Neuronal stem cell (in vitro differentiated cells): Measurements from ENCODE around the gene LRP1B.

ENCODE experiments used
- DNase-seq: peaks from one replicate; pipeline ENCODE4 v3.0.0-alpha.2; 2013; ENCODE audit warnings: low spot score
- H2AFZ ChIP-seq: one replicate; pipeline ENCODE4 v1.6.1; 2013; ENCODE audit warnings: mild to moderate bottlenecking, low read length, inconsistent platforms
- H2AK5ac ChIP-seq: 2 replicates; pipeline ENCODE4 v1.6.1; 2013; ENCODE audit warnings: low read depth, mild to moderate bottlenecking, inconsistent platforms, low read length, moderate library complexity, mixed read lengths
- H2BK120ac ChIP-seq: 2 replicates; pipeline ENCODE4 v1.6.1; 2013; ENCODE audit warnings: low read depth, mild to moderate bottlenecking, inconsistent platforms, low read length, moderate library complexity, mixed read lengths
- H2BK12ac ChIP-seq: one replicate; pipeline ENCODE4 v1.6.1; 2013; ENCODE audit warnings: low read length, inconsistent platforms
- H2BK15ac ChIP-seq: 2 replicates; pipeline ENCODE4 v1.6.1; 2013; ENCODE audit warnings: mild to moderate bottlenecking, low read length, inconsistent platforms, mixed read lengths
- H2BK5ac ChIP-seq: one replicate; pipeline ENCODE4 v1.6.1; 2013; ENCODE audit warnings: inconsistent platforms, mild to moderate bottlenecking, low read length, moderate library complexity
- H3K14ac ChIP-seq: one replicate; pipeline ENCODE4 v1.6.1; 2013; ENCODE audit warnings: low read length, inconsistent platforms
- H3K18ac ChIP-seq: 2 replicates; pipeline ENCODE4 v1.6.1; 2013; ENCODE audit warnings: low read length, inconsistent platforms
- H3K23ac ChIP-seq: 2 replicates; pipeline ENCODE4 v1.6.1; 2013; ENCODE audit warnings: low read depth, mild to moderate bottlenecking, mixed read lengths, low read length, inconsistent platforms; ENCODE audit not compliant: poor library complexity
- H3K27ac ChIP-seq: replicated peaks from 3 replicates; pipeline ENCODE4 v1.5.1; 2013; ENCODE audit warnings: low read length, inconsistent platforms
- H3K27me3 ChIP-seq, 3 experiments: 2 replicates each; pipeline ENCODE4 v1.6.1; 2013; ENCODE audit warnings: low read length in 3 of 3, mild to moderate bottlenecking in 2 of 3, inconsistent platforms in 1 of 3, low read depth in 1 of 3, mixed read lengths in 1 of 3, moderate library complexity in 1 of 3; ENCODE audit not compliant: control insufficient read depth in 3 of 3, insufficient read depth in 3 of 3
- H3K36me3 ChIP-seq, 2 donors: replicated peaks in 1 of 2; 2 replicates each; pipeline ENCODE4 v1.6.1; 2013; ENCODE audit warnings: low read length in 2 of 2; ENCODE audit not compliant: control insufficient read depth in 2 of 2, insufficient read depth in 2 of 2
- H3K4ac ChIP-seq: 2 replicates; pipeline ENCODE4 v1.6.1; 2013; ENCODE audit warnings: inconsistent platforms, mild to moderate bottlenecking, low read length, moderate library complexity
- H3K4me1 ChIP-seq, 2 donors: 1 replicate in 1 of 2; 2 replicates in 1 of 2; pipeline ENCODE4 v1.6.1; 2013; ENCODE audit warnings: low read length in 2 of 2, low read depth in 1 of 2; ENCODE audit not compliant: control insufficient read depth in 2 of 2, insufficient read depth in 1 of 2
- H3K4me2 ChIP-seq: one replicate; pipeline ENCODE4 v1.6.1; 2013; ENCODE audit warnings: mild to moderate bottlenecking, low read length, inconsistent platforms; ENCODE audit not compliant: insufficient read depth, poor library complexity, severe bottlenecking
- H3K4me3 ChIP-seq, 2 donors: 2 replicates each; pipeline ENCODE4 v1.5.1; 2013; ENCODE audit warnings: low read length in 2 of 2, mild to moderate bottlenecking in 2 of 2, inconsistent platforms in 1 of 2, moderate library complexity in 1 of 2
- H3K79me1 ChIP-seq: one replicate; pipeline ENCODE4 v1.6.1; 2013; ENCODE audit warnings: low read depth, mild to moderate bottlenecking, inconsistent platforms, low read length, moderate library complexity
- H3K9ac ChIP-seq: one replicate; pipeline ENCODE4 v1.6.1; 2013; ENCODE audit warnings: mild to moderate bottlenecking, low read depth, low read length, inconsistent platforms; ENCODE audit not compliant: poor library complexity
- H3K9me3 ChIP-seq, 2 donors: replicated peaks in 1 of 2; 2 replicates each; pipeline versions ENCODE3 to v1.6.1; 2013; ENCODE audit warnings: low read length in 2 of 2, mild to moderate bottlenecking in 2 of 2, inconsistent platforms in 1 of 2, low read depth in 1 of 2, mixed read lengths in 1 of 2, moderate library complexity in 1 of 2; ENCODE audit not compliant: control insufficient read depth in 2 of 2, insufficient read depth in 1 of 2
- H4K8ac ChIP-seq: one replicate; pipeline ENCODE4 v1.6.1; 2013; ENCODE audit warnings: low read depth, mild to moderate bottlenecking, inconsistent platforms, low read length, moderate library complexity
- H4K91ac ChIP-seq: one replicate; pipeline ENCODE4 v1.6.1; 2013; ENCODE audit warnings: low read length, low read depth, mild to moderate bottlenecking, inconsistent platforms; ENCODE audit not compliant: poor library complexity
- WGBS, 2 donors: extraction: QIAGEN DNeasy Blood & Tissue Kit; methylation state at CpG; one replicate each; pipeline ENCODE4 v1.1.7; 2013; ENCODE audit warnings: missing lambda C conversion rate in 2 of 2, mixed read lengths in 1 of 2; ENCODE audit not compliant: insufficient read length in 2 of 2, insufficient replicate concordance in 1 of 2; ENCODE audit errors: extremely low coverage in 2 of 2; 5-methylcytosine and 5-hydroxymethylcytosine counted together

The LRP1B gene

GRCh38 chr2:141741652-141742051 lies 389.2 kb downstream of the LRP1B start:
- H3K36me3 ChIP-seq, result no peaks in the 10 kb centered on the region
- no peak overlapping the region for H3K23ac ChIP-seq
- WGBS, 2 donors, result no CpG with 5 or more reads among the region's 3 CpGs
- no peak for DNase-seq
- H3K27me3 ChIP-seq, result no peaks in the 10 kb centered on the region
- H2AK5ac ChIP-seq, result no peak overlapping the region
- no peak overlapping the region for H3K4ac ChIP-seq
- H3K4me2 ChIP-seq, result no peak overlapping the region
- H2BK5ac ChIP-seq, result no peak overlapping the region
- H3K9ac ChIP-seq, result no peak overlapping the region
- no peak overlapping the region for H2BK15ac ChIP-seq
- H2BK120ac ChIP-seq, result no peak overlapping the region
- H4K91ac ChIP-seq, result no peak overlapping the region
- no peak overlapping the region for H3K27ac ChIP-seq
- no peak overlapping the region for H2AFZ ChIP-seq
- no peaks in the 10 kb centered on the region for H3K4me1 ChIP-seq
- no peaks in the 10 kb centered on the region for H3K9me3 ChIP-seq
- H4K8ac ChIP-seq, result no peak overlapping the region
- no peak overlapping the region for H2BK12ac ChIP-seq
- H3K79me1 ChIP-seq, result no peaks in the 10 kb centered on the region
- H3K14ac ChIP-seq, result no peak overlapping the region
- H3K18ac ChIP-seq, result no peak overlapping the region
- H3K4me3 ChIP-seq, result no peak overlapping the region

GRCh38 chr2:141737492-141738255 lies 393.1 kb downstream of the LRP1B start:
- H2BK120ac ChIP-seq, result no peak overlapping the region
- no peaks in the 10 kb centered on the region for H3K9me3 ChIP-seq
- no peak overlapping the region for H4K8ac ChIP-seq
- no peak overlapping the region for H3K14ac ChIP-seq
- H3K18ac ChIP-seq, result no peak overlapping the region
- no peak overlapping the region for H3K9ac ChIP-seq
- no peak overlapping the region for H3K4me2 ChIP-seq
- no peak overlapping the region for H3K4me3 ChIP-seq
- H3K27me3 ChIP-seq, result no peaks in the 10 kb centered on the region
- H2BK12ac ChIP-seq, result no peak overlapping the region
- no peak overlapping the region for H3K23ac ChIP-seq
- H2AFZ ChIP-seq, result no peak overlapping the region
- no CpG with 5 or more reads among the region's 3 CpGs for WGBS, 2 donors
- H3K4ac ChIP-seq, result no peak overlapping the region
- DNase-seq, result no peak
- no peaks in the 10 kb centered on the region for H3K36me3 ChIP-seq
- no peak overlapping the region for H2AK5ac ChIP-seq
- H3K79me1 ChIP-seq, result no peaks in the 10 kb centered on the region
- H3K27ac ChIP-seq, result no peak overlapping the region
- H2BK15ac ChIP-seq, result no peak overlapping the region
- H2BK5ac ChIP-seq, result no peak overlapping the region
- H4K91ac ChIP-seq, result no peak overlapping the region
- no peaks in the 10 kb centered on the region for H3K4me1 ChIP-seq

GRCh38 chr2:141736466-141736865 lies 394.4 kb downstream of the LRP1B start:
- H3K27ac ChIP-seq, result no peak overlapping the region
- H3K36me3 ChIP-seq, result no peaks in the 10 kb centered on the region
- no peaks in the 10 kb centered on the region for H3K4me1 ChIP-seq
- H3K4ac ChIP-seq, result no peak overlapping the region
- no peak overlapping the region for H3K4me2 ChIP-seq
- H4K8ac ChIP-seq, result no peak overlapping the region
- no peaks in the 10 kb centered on the region for H3K27me3 ChIP-seq
- no peaks in the 10 kb centered on the region for H3K9me3 ChIP-seq
- no peak overlapping the region for H3K14ac ChIP-seq
- H4K91ac ChIP-seq, result no peak overlapping the region
- H3K18ac ChIP-seq, result no peak overlapping the region
- no CpG with 5 or more reads among the region's 2 CpGs for WGBS, 2 donors
- H2AK5ac ChIP-seq, result no peak overlapping the region
- H3K9ac ChIP-seq, result no peak overlapping the region
- no peak overlapping the region for H2BK5ac ChIP-seq
- no peak overlapping the region for H2BK15ac ChIP-seq
- H2BK120ac ChIP-seq, result no peak overlapping the region
- no peak overlapping the region for H3K4me3 ChIP-seq
- no peak for DNase-seq
- no peaks in the 10 kb centered on the region for H3K79me1 ChIP-seq
- no peak overlapping the region for H2AFZ ChIP-seq
- no peak overlapping the region for H2BK12ac ChIP-seq
- no peak overlapping the region for H3K23ac ChIP-seq

- H3K9ac ChIP-seq, result no peak overlapping the region
- H4K91ac ChIP-seq, result no peak overlapping the region
- H3K4ac ChIP-seq, result no peak overlapping the region
- H2AFZ ChIP-seq, result peak overlapping the region; percentile 82
- no peak overlapping the region for H2BK12ac ChIP-seq
- peaks cover 0 to 10% of the 10 kb centered on the region in 2 donors for H3K4me1 ChIP-seq
- no peak overlapping the region for H4K8ac ChIP-seq
- no peak overlapping the region for H3K4me2 ChIP-seq
- DNase-seq, result no peak
- no peak overlapping the region for H2BK120ac ChIP-seq
- no peak overlapping the region for H2AK5ac ChIP-seq
- H3K27ac ChIP-seq, result no peak overlapping the region
- H2BK15ac ChIP-seq, result no peak overlapping the region
- no peaks in the 10 kb centered on the region for H3K27me3 ChIP-seq
- no peaks in the 10 kb centered on the region for H3K79me1 ChIP-seq
- H2BK5ac ChIP-seq, result no peak overlapping the region
- no peak overlapping the region for H3K18ac ChIP-seq
- H3K36me3 ChIP-seq, result no peaks in the 10 kb centered on the region
- H3K9me3 ChIP-seq, result no peaks in the 10 kb centered on the region
- WGBS, 2 donors, result no CpG with 5 or more reads among the region's 1 CpG
- H3K4me3 ChIP-seq, result no peak overlapping the region
- no peak overlapping the region for H3K23ac ChIP-seq
- no peak overlapping the region for H3K14ac ChIP-seq
Measured at GRCh38 chr2:141728886-141729285, 401.9 kb downstream of the LRP1B start.
